OCI-LY3 (cell line): ENCODE results near the gene CDH1.
"Not testable (repeated sequence)": the region's sequence is repeated elsewhere in the genome, so short reads cannot be mapped to it uniquely, and the experiment has no call there.

Experiments
- H2AFZ ChIP-seq: fragments of 200-600, 300-600 bp; shearing (Covaris generic); 2 replicates; pipeline ENCODE4 v1.6.0; 2014; ENCODE audit warnings: antibody characterized with exemption, low read depth, low read length
- H3K27ac ChIP-seq: fragments of 200-600, 300-600 bp; sonication (generic); 2 replicates; pipeline ENCODE4 v1.5.1; 2014; ENCODE audit warnings: mild to moderate bottlenecking, low read length, moderate library complexity, mixed read lengths
- H3K27me3 ChIP-seq: fragments of 200-600, 300-600 bp; sonication (generic); 2 replicates; pipeline ENCODE4 v1.6.1; 2014; ENCODE audit warnings: low read depth, low read length, mixed read lengths
- H3K36me3 ChIP-seq: fragments of 200-600, 300-600 bp; sonication (generic); replicated peaks from 2 replicates; pipeline ENCODE3; 2014; ENCODE audit warnings: low read depth, low read length, mixed read lengths
- H3K4me1 ChIP-seq: fragments of 300-600, 200-600 bp; sonication (generic); 2 replicates; pipeline ENCODE4 v1.6.1; 2014; ENCODE audit warnings: low read length, mixed read lengths
- H3K4me2 ChIP-seq: fragments of 200-600, 300-600 bp; sonication (generic); 2 replicates; pipeline ENCODE4 v1.6.1; 2014; ENCODE audit warnings: low read length, mixed read lengths
- H3K4me3 ChIP-seq: fragments of 300-600, 200-600 bp; sonication (generic); 2 replicates; pipeline ENCODE4 v1.5.1; 2014; ENCODE audit warnings: antibody characterized with exemption, mild to moderate bottlenecking, low read length, moderate library complexity
- H3K79me2 ChIP-seq: fragments of 300-600, 200-600 bp; shearing (Covaris generic); 2 replicates; pipeline ENCODE4 v1.6.1; 2014; ENCODE audit warnings: mild to moderate bottlenecking, low read length, mixed read lengths
- H3K9ac ChIP-seq: fragments of 300-600, 200-600 bp; shearing (Covaris generic); 2 replicates; pipeline ENCODE4 v1.6.0; 2014; ENCODE audit warnings: mild to moderate bottlenecking, low read length, moderate library complexity
- H3K9me3 ChIP-seq: fragments of 200-600, 300-600 bp; shearing (Covaris generic); 2 replicates; pipeline ENCODE4 v1.6.1; 2014; ENCODE audit warnings: low read length, mixed read lengths; ENCODE audit not compliant: insufficient read depth
- H4K20me1 ChIP-seq: fragments of 200-600, 300-600 bp; sonication (generic); 2 replicates; pipeline ENCODE4 v1.6.1; 2016; ENCODE audit warnings: low read length, mixed read lengths; ENCODE audit not compliant: insufficient read depth
- CTCF ChIP-seq: fragments of 200-600, 300-600 bp; sonication (generic); IDR thresholded peaks from 2 replicates; pipeline ENCODE4 v1.5.1; 2014; ENCODE audit warnings: antibody characterized with exemption, low read length, low read depth
- EZH2phosphoT487 ChIP-seq: fragments of 200-600 bp; shearing (Covaris generic); IDR thresholded peaks from 2 replicates; pipeline ENCODE4 v1.6.1; 2018; ENCODE audit warnings: antibody characterized with exemption, mixed run types, low read depth

Gene CDH1

GRCh38 chr16:68715471-68715870 is 21.6 kb upstream of the CDH1 start:
- TF ChIP-seq EZH2phosphoT487, result no peak
- TF ChIP-seq CTCF, result no peak
- Histone ChIP-seq H3K27ac (no peak overlapping the region), H2AFZ (no peak overlapping the region), H3K9ac (no peak overlapping the region), H3K4me1 (peaks cover 39% of the 10 kb centered on the region), H3K4me3 (no peak overlapping the region), H4K20me1 (no peaks in the 10 kb centered on the region), H3K36me3 (no peaks in the 10 kb centered on the region), H3K27me3 (no peaks in the 10 kb centered on the region), H3K79me2 (no peaks in the 10 kb centered on the region), H3K4me2 (no peak overlapping the region), H3K9me3 (no peaks in the 10 kb centered on the region)

GRCh38 chr16:68716516-68716915 is 20.6 kb upstream of the CDH1 start:
- not testable (repeated sequence) for H3K36me3 ChIP-seq, H3K9ac ChIP-seq, H3K27ac ChIP-seq, H3K4me3 ChIP-seq, H2AFZ ChIP-seq, H3K4me2 ChIP-seq, H3K27me3 ChIP-seq, H3K9me3 ChIP-seq, H4K20me1 ChIP-seq, H3K79me2 ChIP-seq
- peaks cover 41% of the 10 kb centered on the region for H3K4me1 ChIP-seq

GRCh38 chr16:68717684-68718083 is 19.4 kb upstream of the CDH1 start:
- no peaks in the 10 kb centered on the region for H3K27me3 ChIP-seq
- H3K27ac ChIP-seq, result no peak overlapping the region
- TF ChIP-seq EZH2phosphoT487 (no peak), CTCF (no peak)
- no peak overlapping the region for H3K9ac ChIP-seq
- peaks cover 40% of the 10 kb centered on the region for H3K4me1 ChIP-seq
- H3K9me3 ChIP-seq, result no peaks in the 10 kb centered on the region
- H3K36me3 ChIP-seq, result no peaks in the 10 kb centered on the region
- H4K20me1 ChIP-seq, result no peaks in the 10 kb centered on the region
- no peak overlapping the region for H2AFZ ChIP-seq
- H3K4me3 ChIP-seq, result no peak overlapping the region
- H3K4me2 ChIP-seq, result no peak overlapping the region
- no peaks in the 10 kb centered on the region for H3K79me2 ChIP-seq

- Histone ChIP-seq H3K79me2 (no peaks in the 10 kb centered on the region), H4K20me1 (no peaks in the 10 kb centered on the region), H3K27ac (no peak overlapping the region), H3K9ac (no peak overlapping the region), H2AFZ (no peak overlapping the region), H3K4me3 (no peak overlapping the region), H3K9me3 (no peaks in the 10 kb centered on the region), H3K27me3 (no peaks in the 10 kb centered on the region), H3K4me2 (no peak overlapping the region), H3K36me3 (no peaks in the 10 kb centered on the region), H3K4me1 (peaks cover 38% of the 10 kb centered on the region)
- TF ChIP-seq CTCF, result no peak
- no peak for TF ChIP-seq EZH2phosphoT487
Observed at GRCh38 chr16:68718590-68718989, 18.5 kb upstream of the CDH1 start.

- Histone ChIP-seq H3K4me3 (no peak overlapping the region; the same call in 1 of the 2 replicates), H3K9ac (peak overlapping the region; percentile 41; the same call in 1 of the 2 replicates), H3K27me3 (no peaks in the 10 kb centered on the region), H3K4me2 (peak overlapping the region; percentile 64), H3K27ac (peak overlapping the region; percentile 97), H3K4me1 (peaks cover 38% of the 10 kb centered on the region), H2AFZ (no peak overlapping the region), H4K20me1 (no peaks in the 10 kb centered on the region), H3K79me2 (no peaks in the 10 kb centered on the region), H3K36me3 (no peaks in the 10 kb centered on the region), H3K9me3 (no peaks in the 10 kb centered on the region)
- TF ChIP-seq EZH2phosphoT487 (no peak), CTCF (no peak)
Observed at GRCh38 chr16:68719993-68720489, 17.1 kb upstream of the CDH1 start.
